Suprapubic skin (tissue), 4 donors: ENCODE results near the gene WDR3.

Source experiments
- POLR2A ChIP-seq, 2 donors: fragments of 450-650 bp; IDR thresholded peaks; one replicate each; pipeline ENCODE4 v1.6.1; 2017; ENCODE audit warnings: antibody characterized with exemption in 2 of 2, mild to moderate bottlenecking in 2 of 2, moderate library complexity in 2 of 2
- POLR2AphosphoS5 ChIP-seq, 3 donors: sonication (generic); formaldehyde crosslinking; IDR thresholded peaks; one replicate each; pipeline ENCODE4 v1.6.1; 2017; ENCODE audit warnings: antibody characterized with exemption in 3 of 3
- TF ChIP-seq, protein P1 (sequence below), 2 donors: fragments of 200-600 bp in 1 of 2; fragments of 450-650 bp in 1 of 2; sonication (generic) in 1 of 2; IDR thresholded peaks; one replicate each; pipeline ENCODE4 v1.5.1; 2016 to 2019; ENCODE audit warnings: antibody characterized with exemption in 2 of 2, mild to moderate bottlenecking in 1 of 2, moderate library complexity in 1 of 2

DNA sequence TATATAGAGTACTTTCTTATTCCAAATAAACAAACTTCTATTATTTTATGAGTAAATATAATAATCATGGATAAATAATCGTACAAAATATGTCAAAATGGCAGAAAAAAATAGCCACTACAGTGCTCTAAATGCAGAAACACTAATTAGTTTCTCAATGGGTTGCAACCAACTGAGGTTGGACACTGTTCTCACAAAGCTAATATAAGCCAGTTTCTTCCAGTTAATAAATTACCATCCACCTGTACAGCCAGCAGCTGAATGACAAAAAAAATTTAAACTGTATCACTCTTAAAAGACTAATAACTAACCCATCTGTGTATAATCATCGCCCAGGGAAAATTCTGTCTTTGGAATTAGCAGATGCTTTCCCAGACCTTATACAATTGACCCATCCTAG, 37.0 kb upstream of the WDR3 start:
- TF ChIP-seq POLR2AphosphoS5 (IDR thresholded peaks at IDR 0.05): no peak
- TF ChIP-seq, protein P1, sequence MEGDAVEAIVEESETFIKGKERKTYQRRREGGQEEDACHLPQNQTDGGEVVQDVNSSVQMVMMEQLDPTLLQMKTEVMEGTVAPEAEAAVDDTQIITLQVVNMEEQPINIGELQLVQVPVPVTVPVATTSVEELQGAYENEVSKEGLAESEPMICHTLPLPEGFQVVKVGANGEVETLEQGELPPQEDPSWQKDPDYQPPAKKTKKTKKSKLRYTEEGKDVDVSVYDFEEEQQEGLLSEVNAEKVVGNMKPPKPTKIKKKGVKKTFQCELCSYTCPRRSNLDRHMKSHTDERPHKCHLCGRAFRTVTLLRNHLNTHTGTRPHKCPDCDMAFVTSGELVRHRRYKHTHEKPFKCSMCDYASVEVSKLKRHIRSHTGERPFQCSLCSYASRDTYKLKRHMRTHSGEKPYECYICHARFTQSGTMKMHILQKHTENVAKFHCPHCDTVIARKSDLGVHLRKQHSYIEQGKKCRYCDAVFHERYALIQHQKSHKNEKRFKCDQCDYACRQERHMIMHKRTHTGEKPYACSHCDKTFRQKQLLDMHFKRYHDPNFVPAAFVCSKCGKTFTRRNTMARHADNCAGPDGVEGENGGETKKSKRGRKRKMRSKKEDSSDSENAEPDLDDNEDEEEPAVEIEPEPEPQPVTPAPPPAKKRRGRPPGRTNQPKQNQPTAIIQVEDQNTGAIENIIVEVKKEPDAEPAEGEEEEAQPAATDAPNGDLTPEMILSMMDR (IDR thresholded peaks at IDR 0.05): no peak
- TF ChIP-seq POLR2A (IDR thresholded peaks at IDR 0.05): no peak
